Dedifferentiated amniotic fluid mesenchymal stem cell (primary cell): Measurements from ENCODE around the gene GYS2.
"Not testable (repeated sequence)": the region's sequence is repeated elsewhere in the genome, so short reads cannot be mapped to it uniquely, and the experiment has no call there.

Experiments used
- DNase-seq: peaks from one replicate; pipeline ENCODE4 v3.0.0-alpha.2; 2016; ENCODE audit errors: extremely low spot score

The GYS2 gene

GRCh38 chr12:21600196-21600595, 4.5 kb downstream of the GYS2 start:
- DNase-seq, result no peak

GRCh38 chr12:21599143-21599999, 5.3 kb downstream of the GYS2 start:
- DNase-seq, result no peak

- DNase-seq, result no peak
Observed at GRCh38 chr12:21598651-21599050, 6.0 kb downstream of the GYS2 start.

- not testable (repeated sequence) for DNase-seq
Observed at GRCh38 chr12:21595356-21595755, 9.3 kb downstream of the GYS2 start.

- no peak for DNase-seq
Observed at GRCh38 chr12:21585485-21585884, 19.2 kb downstream of the GYS2 start.

GRCh38 chr12:21584403-21585182, 20.1 kb downstream of the GYS2 start:
- not testable (repeated sequence) for DNase-seq

- no peak for DNase-seq
Observed at GRCh38 chr12:21583587-21583986, 21.1 kb downstream of the GYS2 start.

- no peak for DNase-seq
Observed at GRCh38 chr12:21580748-21581516, 23.7 kb downstream of the GYS2 start.

GRCh38 chr12:21577516-21577915, 27.1 kb downstream of the GYS2 start:
- DNase-seq, result no peak

- DNase-seq, result no peak
Observed at GRCh38 chr12:21576431-21576830, 28.2 kb downstream of the GYS2 start.

GRCh38 chr12:21573733-21574358, 30.8 kb downstream of the GYS2 start:
- no peak for DNase-seq

GRCh38 chr12:21571046-21571445, 33.6 kb downstream of the GYS2 start:
- DNase-seq, result no peak

- no peak for DNase-seq
Observed at GRCh38 chr12:21568115-21568514, 36.5 kb downstream of the GYS2 start.

GRCh38 chr12:21566907-21567394, 37.7 kb downstream of the GYS2 start:
- no peak for DNase-seq

- no peak for DNase-seq
Observed at GRCh38 chr12:21566223-21566906, 38.3 kb downstream of the GYS2 start.

GRCh38 chr12:21562859-21563258, 41.8 kb downstream of the GYS2 start:
- DNase-seq, result no peak

- DNase-seq, result no peak
Observed at GRCh38 chr12:21561158-21561557, 43.5 kb downstream of the GYS2 start.

- DNase-seq, result no peak
Observed at GRCh38 chr12:21559855-21560569, 44.6 kb downstream of the GYS2 start.

- no peak for DNase-seq
Observed at GRCh38 chr12:21558100-21558679, 46.5 kb downstream of the GYS2 start.

- DNase-seq, result no peak
Observed at GRCh38 chr12:21553329-21553675, 51.3 kb downstream of the GYS2 start.
